DOHH2 (cell line): Measurements from ENCODE around the gene NMS.

Experiments
- H3F3A ChIP-seq: fragments of 200-600 bp; sonication (generic), shearing (Covaris generic); 2 replicates; pipeline ENCODE4 v1.6.0; 2016; ENCODE audit warnings: antibody characterized with exemption, mild to moderate bottlenecking; ENCODE audit not compliant: control insufficient read depth, insufficient read depth
- H3K27ac ChIP-seq: fragments of 200-600 bp; sonication (generic); 2 replicates; pipeline ENCODE4 v1.5.1; 2014; ENCODE audit warnings: low read depth, mild to moderate bottlenecking, low read length, moderate library complexity
- H3K27me3 ChIP-seq: fragments of 200-600 bp; sonication (generic); 2 replicates; pipeline ENCODE4 v1.6.1; 2014; ENCODE audit warnings: mild to moderate bottlenecking, low read length, mixed read lengths; ENCODE audit not compliant: control insufficient read depth
- H3K36me3 ChIP-seq: fragments of 200-600 bp; sonication (generic); 2 replicates; pipeline ENCODE4 v1.6.1; 2014; ENCODE audit warnings: mild to moderate bottlenecking, low read length, moderate library complexity, mixed read lengths; ENCODE audit not compliant: control insufficient read depth
- H3K4me1 ChIP-seq: fragments of 200-600 bp; sonication (generic); 2 replicates; pipeline ENCODE4 v1.6.1; 2014; ENCODE audit warnings: mild to moderate bottlenecking, low read length, mixed read lengths; ENCODE audit not compliant: control insufficient read depth
- H3K4me2 ChIP-seq: fragments of 200-600 bp; sonication (generic); 2 replicates; pipeline ENCODE4 v1.6.0; 2014; ENCODE audit warnings: mild to moderate bottlenecking, low read length, moderate library complexity
- H3K4me3 ChIP-seq: fragments of 200-600 bp; sonication (generic); 2 replicates; pipeline ENCODE4 v1.5.1; 2014; ENCODE audit warnings: mild to moderate bottlenecking, low read length, mixed read lengths
- H3K79me2 ChIP-seq: fragments of 200-600 bp; sonication (generic); 2 replicates; pipeline ENCODE4 v1.6.1; 2014; ENCODE audit warnings: mild to moderate bottlenecking, low read length, mixed read lengths; ENCODE audit not compliant: control insufficient read depth
- H3K9me2 ChIP-seq: fragments of 200-600 bp; sonication (generic); replicated peaks from 2 replicates; pipeline ENCODE4 v1.6.1; 2014; ENCODE audit warnings: mild to moderate bottlenecking, low read length, mixed read lengths; ENCODE audit not compliant: control insufficient read depth
- H3K9me3 ChIP-seq: fragments of 200-600 bp; sonication (generic); 2 replicates; pipeline ENCODE4 v1.6.1; 2014; ENCODE audit warnings: antibody characterized with exemption, low read length, mixed read lengths; ENCODE audit not compliant: control insufficient read depth, insufficient read depth
- H4K20me1 ChIP-seq: fragments of 200-600 bp; sonication (generic); 2 replicates; pipeline ENCODE4 v1.6.0; 2014; ENCODE audit warnings: low read depth, mild to moderate bottlenecking, antibody characterized with exemption, low read length, moderate library complexity; ENCODE audit not compliant: control insufficient read depth, insufficient read depth
- CTCF ChIP-seq: fragments of 200-600 bp; sonication (generic); IDR thresholded peaks from one replicate; pipeline ENCODE4 v1.5.1; 2014; ENCODE audit warnings: antibody characterized with exemption, mild to moderate bottlenecking, low read depth, low read length; ENCODE audit not compliant: poor library complexity, severe bottlenecking
- EZH2phosphoT487 ChIP-seq: fragments of 200-600 bp; sonication (generic); IDR thresholded peaks from 2 replicates; pipeline ENCODE4 v1.6.1; 2017; ENCODE audit warnings: borderline replicate concordance, mild to moderate bottlenecking, antibody characterized with exemption, low read length, moderate library complexity, mixed read lengths

Gene NMS

GRCh38 chr2:100494712-100495111 is 24.4 kb downstream of the NMS start:
- Histone ChIP-seq H3K9me2 (no peaks in the 10 kb centered on the region), H3K36me3 (no peaks in the 10 kb centered on the region), H3K4me1 (no peaks in the 10 kb centered on the region), H3K9me3 (no peaks in the 10 kb centered on the region), H3K4me3 (no peak overlapping the region), H3F3A (no peaks in the 10 kb centered on the region), H3K27ac (no peak overlapping the region), H4K20me1 (no peaks in the 10 kb centered on the region), H3K27me3 (no peaks in the 10 kb centered on the region), H3K79me2 (no peaks in the 10 kb centered on the region), H3K4me2 (no peak overlapping the region)
- TF ChIP-seq EZH2phosphoT487: no peak
- no peak for TF ChIP-seq CTCF

DNA sequence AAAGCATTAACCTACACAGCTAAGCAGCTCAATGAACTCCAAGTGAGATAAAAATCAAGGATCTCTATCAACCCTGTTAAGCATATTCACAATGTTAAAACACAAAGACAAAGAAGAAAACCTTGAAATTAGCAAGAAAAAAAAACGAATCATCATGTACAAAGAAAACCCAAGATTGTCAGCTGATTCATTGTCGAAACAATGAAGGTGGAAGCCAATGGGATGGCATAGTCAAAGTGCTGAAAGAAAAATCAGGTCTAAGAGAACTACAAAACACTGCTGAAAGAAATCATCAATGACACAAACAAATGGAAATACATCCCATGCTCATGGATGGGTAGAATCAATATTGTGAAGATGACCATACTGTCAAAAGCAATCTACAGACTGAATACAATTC is 32.5 kb downstream of the NMS start:
- no peaks in the 10 kb centered on the region for H3K4me1 ChIP-seq
- TF ChIP-seq EZH2phosphoT487 (no peak), CTCF (no peak)

GRCh38 chr2:100504542-100504941 is 34.3 kb downstream of the NMS start:
- no peak overlapping the region for H3K4me3 ChIP-seq
- H3K79me2 ChIP-seq: no peaks in the 10 kb centered on the region
- peaks cover 4% of the 10 kb centered on the region; the same call in 1 of the 2 replicates for H3K9me3 ChIP-seq
- no peaks in the 10 kb centered on the region for H3K27me3 ChIP-seq
- H3K9me2 ChIP-seq: no peaks in the 10 kb centered on the region
- TF ChIP-seq CTCF: no peak
- TF ChIP-seq EZH2phosphoT487: no peak
- no peaks in the 10 kb centered on the region for H3F3A ChIP-seq
- no peak overlapping the region for H3K27ac ChIP-seq
- H3K4me2 ChIP-seq: no peak overlapping the region
- H3K36me3 ChIP-seq: no peaks in the 10 kb centered on the region
- no peaks in the 10 kb centered on the region for H4K20me1 ChIP-seq
- no peaks in the 10 kb centered on the region for H3K4me1 ChIP-seq

More for the DNA sequence above, 32.5 kb downstream of the NMS start:
- H3K9me3 ChIP-seq: no peaks in the 10 kb centered on the region
- H3K4me2 ChIP-seq: no peak overlapping the region
- no peak overlapping the region for H3K4me3 ChIP-seq
- H3K79me2 ChIP-seq: no peaks in the 10 kb centered on the region
- H3K27me3 ChIP-seq: no peaks in the 10 kb centered on the region
- H3F3A ChIP-seq: no peaks in the 10 kb centered on the region
- no peak overlapping the region for H3K27ac ChIP-seq
- no peaks in the 10 kb centered on the region for H4K20me1 ChIP-seq
- no peaks in the 10 kb centered on the region for H3K9me2 ChIP-seq
- H3K36me3 ChIP-seq: no peaks in the 10 kb centered on the region

GRCh38 chr2:100509066-100509465 is 38.8 kb downstream of the NMS start:
- H3K36me3 ChIP-seq: no peaks in the 10 kb centered on the region
- no peaks in the 10 kb centered on the region for H3F3A ChIP-seq
- no peak for TF ChIP-seq CTCF
- no peak for TF ChIP-seq EZH2phosphoT487
- H3K9me2 ChIP-seq: no peaks in the 10 kb centered on the region
- H3K27me3 ChIP-seq: no peaks in the 10 kb centered on the region
- no peak overlapping the region for H3K4me3 ChIP-seq
- no peaks in the 10 kb centered on the region for H4K20me1 ChIP-seq
- peaks cover 4% of the 10 kb centered on the region; the same call in 1 of the 2 replicates for H3K9me3 ChIP-seq
- H3K79me2 ChIP-seq: no peaks in the 10 kb centered on the region
- H3K4me1 ChIP-seq: peaks cover 5% of the 10 kb centered on the region; the same call in 1 of the 2 replicates
- no peak overlapping the region for H3K4me2 ChIP-seq
- no peak overlapping the region for H3K27ac ChIP-seq
